HG03095 (cell line): ENCODE measurements around the gene AQP5.
"Not testable (repeated sequence)": the region's sequence is repeated elsewhere in the genome, so short reads cannot be mapped to it uniquely, and the experiment has no call there.

Experiments
- ATAC-seq: cut with Tn5 transposase; IDR thresholded peaks from one replicate; pipeline ENCODE4 v1.9.1; 2021; ENCODE audit warnings: moderate library complexity; ENCODE audit not compliant: unreplicated experiment

AQP5 gene

GRCh38 chr12:49979016-49979586 is 17.4 kb downstream of the AQP5 start:
- no peak for ATAC-seq

DNA sequence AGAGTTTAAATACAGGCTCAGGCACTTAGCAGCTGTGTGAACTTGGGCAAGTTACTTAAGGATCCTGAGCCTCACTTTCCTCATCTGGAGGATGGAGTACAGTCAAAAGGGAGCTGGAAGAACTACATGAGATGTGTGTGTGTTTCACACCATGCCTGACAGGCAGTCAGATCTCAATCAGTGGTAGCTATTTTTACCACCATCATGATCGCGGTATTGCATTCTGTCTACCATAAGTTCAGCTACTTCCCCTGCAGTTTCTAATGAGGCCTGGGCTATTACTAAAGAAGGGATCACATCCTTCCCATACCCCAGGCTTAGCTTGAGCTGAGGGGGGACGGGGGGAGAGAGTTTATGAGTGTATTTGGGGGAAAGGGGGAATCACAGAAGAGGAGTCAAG is 18.1 kb downstream of the AQP5 start:
- ATAC-seq: no peak

DNA sequence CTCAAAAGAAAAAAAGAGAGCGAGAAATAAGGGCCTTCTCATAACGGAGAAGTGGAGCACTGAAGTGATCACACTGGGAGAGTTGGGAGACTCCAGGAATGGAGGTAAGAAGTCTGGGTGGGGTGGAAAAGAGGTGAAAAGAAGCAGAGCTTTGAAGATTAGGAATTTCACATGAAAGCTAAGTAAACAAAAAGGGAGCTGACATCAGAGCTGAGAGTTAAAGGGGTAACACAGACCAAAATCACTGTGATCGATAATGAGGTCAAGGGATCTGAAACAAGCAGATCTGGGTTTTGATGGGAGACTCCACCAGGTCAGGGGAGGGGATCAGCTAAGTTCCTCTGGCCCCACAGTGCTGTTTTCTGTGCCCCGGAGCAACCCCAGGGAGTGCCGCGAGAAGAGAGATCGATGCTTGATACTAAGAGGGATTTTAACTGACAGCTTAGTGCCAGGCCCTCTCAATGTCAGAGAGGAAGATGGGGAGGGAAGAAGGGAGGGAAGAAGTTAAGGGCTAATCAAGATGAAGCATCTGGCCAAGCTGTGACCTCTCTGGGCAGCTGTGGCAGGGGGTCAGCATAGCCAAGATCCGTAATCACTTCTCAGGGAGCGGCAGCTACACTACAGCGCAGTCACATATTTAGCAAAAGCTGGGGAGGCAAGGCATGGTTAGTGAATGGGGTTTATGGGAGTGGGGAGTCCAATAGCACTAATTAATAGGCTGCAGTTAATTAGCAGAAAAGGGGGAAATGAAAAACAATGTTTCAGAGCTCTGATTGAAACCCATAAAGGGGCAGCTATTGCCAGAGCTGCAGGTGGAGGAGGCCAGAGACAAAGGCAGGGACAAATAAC is 19.1 kb downstream of the AQP5 start:
- ATAC-seq: no peak

- ATAC-seq: no peak
Observed at GRCh38 chr12:49982246-49983087, 20.8 kb downstream of the AQP5 start.

GRCh38 chr12:49983892-49984291 is 22.2 kb downstream of the AQP5 start:
- ATAC-seq: no peak

DNA sequence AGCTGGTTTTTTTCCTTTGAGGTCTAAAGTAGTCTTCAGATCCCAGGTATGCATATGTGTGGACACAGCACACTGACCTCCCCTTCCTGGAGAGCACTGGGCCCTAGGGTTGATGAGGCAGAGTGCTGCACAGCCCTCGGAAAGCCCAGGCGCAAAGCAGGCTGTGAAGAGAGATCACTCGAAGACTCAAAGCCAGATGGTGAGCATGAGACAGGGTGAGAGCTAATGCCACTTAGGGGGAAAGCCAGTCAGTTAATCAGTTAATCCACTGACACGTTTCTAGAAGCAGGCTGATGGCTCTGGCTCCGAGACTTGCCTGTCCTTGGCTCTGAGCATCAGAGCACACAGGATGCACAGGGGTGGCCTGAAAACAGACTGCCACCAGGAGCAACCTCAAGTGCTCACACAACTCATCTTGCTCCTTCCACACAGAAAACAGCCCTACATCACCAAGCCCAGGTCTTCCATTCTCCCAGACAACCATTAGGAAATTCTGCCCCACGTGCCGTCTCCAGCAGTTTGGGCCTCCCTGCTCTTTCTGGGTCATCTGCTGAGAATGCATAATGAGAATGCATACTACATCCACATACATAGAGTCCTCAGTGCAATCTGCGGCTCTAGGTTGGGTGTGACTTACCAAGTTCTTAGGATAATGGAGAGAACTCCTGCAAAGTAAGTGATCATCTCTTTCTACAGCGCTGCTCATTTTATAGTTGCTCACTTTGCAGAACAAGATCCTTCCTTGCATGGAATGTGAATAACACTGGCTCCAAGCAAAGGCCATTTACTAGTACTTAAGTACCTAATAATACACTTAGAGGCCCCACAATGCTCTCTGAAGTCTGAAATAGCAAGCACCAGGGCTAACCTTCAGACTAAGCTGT is 23.0 kb downstream of the AQP5 start:
- no peak for ATAC-seq

DNA sequence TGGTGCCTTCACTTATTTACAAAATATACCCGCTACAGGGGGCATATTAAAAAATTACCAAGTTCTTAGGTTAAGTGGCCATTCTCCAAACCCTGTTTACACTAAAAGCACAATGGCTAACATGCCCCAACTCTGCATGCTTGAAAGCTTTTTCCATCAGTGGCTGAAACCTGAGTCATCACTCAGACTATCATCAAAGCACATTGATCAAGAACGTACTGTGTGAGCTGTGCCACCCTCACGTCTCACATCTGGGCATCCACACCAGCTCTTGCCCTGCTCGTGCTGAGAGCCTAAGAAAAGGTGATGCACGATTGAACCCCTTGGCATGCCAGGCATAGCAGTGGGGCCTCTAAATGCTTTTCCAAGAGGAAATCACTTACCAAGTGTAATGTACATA is 24.3 kb downstream of the AQP5 start:
- no peak for ATAC-seq

GRCh38 chr12:49986476-49986875 is 24.8 kb downstream of the AQP5 start:
- ATAC-seq: not testable (repeated sequence)

- no peak for ATAC-seq
Observed at GRCh38 chr12:49987625-49988303, 26.1 kb downstream of the AQP5 start.

GRCh38 chr12:49989400-49989799 is 27.7 kb downstream of the AQP5 start:
- not testable (repeated sequence) for ATAC-seq

- ATAC-seq: no peak
Observed at GRCh38 chr12:49990273-49990672, 28.6 kb downstream of the AQP5 start.

- no peak for ATAC-seq
Observed at GRCh38 chr12:49998453-49998852, 36.8 kb downstream of the AQP5 start.

GRCh38 chr12:50003595-50003994 is 41.9 kb downstream of the AQP5 start:
- no peak for ATAC-seq

DNA sequence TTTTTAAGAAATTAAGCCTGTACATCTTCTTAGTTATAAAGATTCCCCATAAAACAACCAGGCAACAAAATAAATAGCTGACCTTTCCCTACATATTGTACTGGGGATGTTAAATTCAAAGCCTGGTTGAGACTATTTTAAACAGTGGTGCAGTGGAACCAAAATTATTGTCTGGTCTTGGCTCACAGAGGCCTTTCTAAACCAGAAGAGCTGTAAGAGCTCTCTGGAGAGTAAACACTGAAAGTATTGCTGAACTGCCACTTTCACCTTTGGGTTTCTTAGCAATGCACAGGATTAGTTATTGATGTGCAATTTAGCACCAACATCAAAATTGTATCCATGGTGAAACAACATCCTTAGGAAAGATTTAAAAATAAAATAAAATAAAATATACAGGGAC is 43.0 kb downstream of the AQP5 start:
- ATAC-seq: no peak

GRCh38 chr12:50005175-50005574 is 43.5 kb downstream of the AQP5 start:
- no peak for ATAC-seq

GRCh38 chr12:50006280-50006679 is 44.6 kb downstream of the AQP5 start:
- ATAC-seq: no peak

DNA sequence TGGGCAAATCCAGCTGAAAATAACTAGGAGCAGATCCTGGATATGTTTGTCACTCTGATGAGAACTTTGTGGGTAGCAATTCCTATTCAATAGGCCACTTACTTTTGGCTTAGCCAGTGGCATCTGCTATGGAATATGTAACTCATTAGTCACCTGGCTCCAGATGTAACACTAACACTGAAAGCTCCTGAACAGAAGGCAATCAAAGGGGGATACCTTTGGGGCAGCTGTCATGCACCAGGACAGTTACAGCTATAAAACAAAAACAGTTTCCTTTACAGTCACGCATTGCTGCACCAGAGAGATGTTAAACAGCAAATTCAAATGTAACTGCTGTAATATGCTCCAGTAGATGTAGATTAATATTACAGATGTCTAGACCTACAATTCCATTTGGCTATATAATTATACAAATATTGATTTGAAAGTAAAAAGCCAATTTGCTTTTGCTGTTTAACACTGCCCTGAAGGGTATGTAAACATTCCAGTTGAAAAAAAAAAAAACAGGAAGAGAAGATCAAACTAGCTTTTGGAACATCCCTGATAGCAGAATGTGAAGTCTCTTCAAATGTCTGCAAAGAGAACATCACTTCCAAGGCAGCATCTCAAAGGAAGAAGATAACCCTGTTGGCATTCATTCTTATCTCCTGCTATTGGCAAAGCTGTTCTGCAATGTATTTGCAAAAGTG is 45.2 kb downstream of the AQP5 start:
- ATAC-seq: no peak

DNA sequence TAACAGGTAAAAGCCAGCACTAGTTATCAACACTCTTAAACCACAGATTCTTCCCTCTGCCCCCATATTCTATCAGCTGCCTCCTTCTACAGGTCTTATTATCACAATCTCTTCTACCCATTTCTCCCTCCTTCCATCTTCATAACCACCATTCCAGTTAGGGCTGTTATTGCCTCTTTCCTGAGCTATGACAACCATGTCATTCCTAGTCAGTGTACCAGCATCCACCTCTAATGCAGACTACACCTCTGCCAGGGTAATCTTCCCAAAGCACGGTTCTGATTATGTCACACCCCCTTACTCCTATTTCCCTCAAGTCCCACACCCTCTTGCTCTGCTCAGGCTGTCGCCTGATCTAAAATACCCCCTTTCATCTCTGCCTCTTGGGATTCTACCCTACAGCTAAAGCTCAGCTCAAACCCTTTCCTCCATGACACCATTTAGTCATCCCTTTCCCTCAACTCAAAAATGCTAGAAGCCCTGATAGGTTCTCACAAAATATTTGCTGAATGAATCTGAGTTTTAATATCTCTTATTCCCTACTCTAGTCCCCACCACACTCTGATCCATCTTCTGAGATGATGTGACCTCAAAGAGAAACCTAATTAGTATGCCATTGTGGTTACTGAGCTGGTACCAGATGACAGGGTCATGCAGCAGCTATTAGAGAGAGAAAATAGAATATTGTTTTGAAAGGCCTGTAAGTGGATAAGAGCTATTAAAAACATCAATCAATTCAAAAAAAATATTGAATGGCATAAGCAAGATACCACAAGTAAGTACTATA is 51.9 kb downstream of the AQP5 start:
- no peak for ATAC-seq

DNA sequence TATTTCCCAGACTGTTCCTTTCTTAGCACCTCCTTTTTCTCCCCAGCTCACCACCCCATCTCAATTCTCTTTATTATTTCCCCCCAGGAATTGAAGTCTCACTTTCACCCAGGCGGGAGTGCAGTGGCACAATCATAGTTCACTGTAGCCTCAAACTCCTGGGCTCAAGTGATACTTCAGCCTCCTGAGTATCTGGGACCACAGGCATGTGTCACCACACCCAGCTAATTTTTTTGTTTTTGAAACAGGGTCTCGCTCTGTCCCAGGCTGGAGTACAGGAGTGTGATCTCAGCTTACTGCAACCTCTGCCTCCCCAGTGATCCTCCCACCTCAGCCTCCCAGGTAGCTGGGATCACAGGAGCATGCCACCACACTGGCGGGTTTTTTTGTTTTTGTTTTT is 52.7 kb downstream of the AQP5 start:
- no peak for ATAC-seq
